OCI-LY7 (cell line): Measurements from ENCODE around the gene CEP131. TPM values are rescaled to one million over a fixed set of nuclear protein-coding genes. Genes with fewer than 3 reads are reported as not detected.

ENCODE experiments used
- BruUV-seq: library from RNA; stranded (reverse); fragments of 400-500 nt; replicated peaks from 2 replicates; lab custom pipeline; 2021; lab: Mats Ljungman, UMichigan
- CTCF ChIA-PET: fragments of 300-600 bp; sonication (Branson Sonifier 250); formaldehyde crosslinking; loops from one replicate; lab custom pipeline; 2022; ENCODE audit warnings: antibody characterized with exemption; ENCODE audit not compliant: unreplicated experiment; lab: Charles Lee
- POLR2A ChIA-PET: fragments of 300-600 bp; sonication (Branson Sonifier 250); formaldehyde crosslinking; loops from one replicate; lab custom pipeline; 2022; ENCODE audit warnings: antibody characterized with exemption; lab: Charles Lee
- DNase-seq: peaks from one replicate; pipeline ENCODE4 v3.0.0-alpha.2; 2015; ENCODE audit warnings: low spot score
- H2AFZ ChIP-seq: fragments of 200-600 bp; sonication (generic), shearing (Covaris generic); 2 replicates; pipeline ENCODE4 v1.6.1; 2014; ENCODE audit warnings: mild to moderate bottlenecking, antibody characterized with exemption, low read length, moderate library complexity
- H3K27ac ChIP-seq: fragments of 200-600 bp; sonication (generic); 2 replicates; pipeline ENCODE4 v1.5.1; 2014; ENCODE audit warnings: mixed run types, low read depth, mild to moderate bottlenecking, moderate library complexity, low read length, inconsistent platforms; ENCODE audit not compliant: poor library complexity, severe bottlenecking
- H3K36me3 ChIP-seq: fragments of 200-600 bp; sonication (generic); 2 replicates; pipeline ENCODE4 v1.6.1; 2014; ENCODE audit warnings: mild to moderate bottlenecking, antibody characterized with exemption, low read length, moderate library complexity, mixed read lengths; ENCODE audit not compliant: insufficient read depth
- H3K4me1 ChIP-seq: fragments of 200-600 bp; sonication (generic); 2 replicates; pipeline ENCODE4 v1.5.1; 2014; ENCODE audit warnings: mild to moderate bottlenecking, low read length; ENCODE audit not compliant: insufficient read depth, poor library complexity, severe bottlenecking
- H3K4me2 ChIP-seq: fragments of 200-600 bp; sonication (generic); 2 replicates; pipeline ENCODE4 v1.6.1; 2014; ENCODE audit warnings: mild to moderate bottlenecking, low read length
- H3K4me3 ChIP-seq: fragments of 200-600 bp; sonication (generic); 2 replicates; pipeline ENCODE4 v1.5.1; 2014; ENCODE audit warnings: mild to moderate bottlenecking, low read depth, low read length; ENCODE audit not compliant: poor library complexity, severe bottlenecking
- H3K79me2 ChIP-seq: fragments of 200-600 bp; sonication (generic); 2 replicates; pipeline ENCODE4 v1.6.1; 2016; ENCODE audit warnings: low read depth, mild to moderate bottlenecking, low read length, moderate library complexity, mixed read lengths; ENCODE audit not compliant: insufficient read depth
- H3K9me2 ChIP-seq: fragments of 200-600 bp; sonication (generic); 2 replicates; pipeline ENCODE4 v1.6.1; 2016; ENCODE audit warnings: mild to moderate bottlenecking, low read length, mixed read lengths; ENCODE audit not compliant: insufficient read depth
- H3K9me3 ChIP-seq: fragments of 200-600 bp; sonication (generic); 2 replicates; pipeline ENCODE4 v1.6.1; 2014; ENCODE audit warnings: mild to moderate bottlenecking, mixed run types, low read length, mixed read lengths
- H4K20me1 ChIP-seq: fragments of 200-600 bp; sonication (generic); 2 replicates; pipeline ENCODE4 v1.6.1; 2014; ENCODE audit warnings: mild to moderate bottlenecking, antibody characterized with exemption, low read length, moderate library complexity, mixed read lengths; ENCODE audit not compliant: insufficient read depth
- CTCF ChIP-seq: fragments of 200-600 bp; sonication (generic); conservative IDR thresholded peaks from 2 replicates; pipeline ENCODE4 v1.5.1; 2014; ENCODE audit warnings: mild to moderate bottlenecking, antibody characterized with exemption, low read length, moderate library complexity, mixed read lengths
- EZH2phosphoT487 ChIP-seq: fragments of 200-600 bp; sonication (generic); IDR thresholded peaks from 2 replicates; pipeline ENCODE4 v1.6.1; 2018; ENCODE audit warnings: low read depth, borderline replicate concordance, mild to moderate bottlenecking, mixed run types, antibody characterized with exemption, low read length, moderate library complexity, mixed read lengths
- intact Hi-C: fragments of 100-400 bp; cut with micrococcal nuclease; formaldehyde crosslinking; loops from one replicate; pipeline ENCODE4 v1.10.0; 2022; ENCODE audit not compliant: unreplicated experiment
- total RNA-seq, 2 experiments: library from RNA; depleted of rRNA in 1 of 2; stranded (reverse); fragments of >200 nt in 1 of 2; shearing (Covaris generic) in 1 of 2; gene quantifications; 2 replicates each; pipeline ENCODE4 v1.2.3, GENCODE V29; 2014 to 2022

The CEP131 gene
- total RNA-seq, 2 experiments from 2014 or later, result 32.9 to 38.6 TPM

- H3K36me3 ChIP-seq, result peaks cover 35% of the 10 kb centered on the region
- no peak overlapping the region for H2AFZ ChIP-seq
- TF ChIP-seq EZH2phosphoT487 (no peak), CTCF (no peak)
- intact Hi-C loops, result no loop called here
- H3K79me2 ChIP-seq, result no peaks in the 10 kb centered on the region
- ChIA-PET CTCF (interaction anchor here (1.2 kb wide), 1 partner anchor 10 kb away, joined by 3 read pairs; no protein-coding TSS in a partner anchor), POLR2A (interaction anchor here (1.2 kb wide), 1 partner anchor 21 kb away, joined by 3 read pairs; no protein-coding TSS in a partner anchor)
- H4K20me1 ChIP-seq, result no peaks in the 10 kb centered on the region
- no peaks in the 10 kb centered on the region for H3K9me2 ChIP-seq
- H3K4me1 ChIP-seq, result peaks cover 16% of the 10 kb centered on the region
- no peak overlapping the region for H3K4me2 ChIP-seq
- no peaks in the 10 kb centered on the region for H3K9me3 ChIP-seq
- H3K4me3 ChIP-seq, result no peak overlapping the region
- DNase-seq, result no peak
- BruUV-seq, result no TSS peak
- H3K27ac ChIP-seq, result no peak overlapping the region
These were observed 16.6 kb downstream of the CEP131 start for GRCh38 chr17:81206166-81206565.

GRCh38 chr17:81204578-81204977, 18.2 kb downstream of the CEP131 start:
- CTCF ChIA-PET, result no interaction called here
- POLR2A ChIA-PET, result interaction anchor here (0.6 kb wide), 1 partner anchor 215 kb away, joined by 3 read pairs; no protein-coding TSS in a partner anchor

More at GRCh38 chr17:81204578-81204977, 18.2 kb downstream of the CEP131 start:
- Histone ChIP-seq H2AFZ (no peak overlapping the region), H3K27ac (no peak overlapping the region), H3K79me2 (no peaks in the 10 kb centered on the region), H3K36me3 (peaks cover 36% of the 10 kb centered on the region), H3K4me1 (peaks cover 19% of the 10 kb centered on the region), H3K4me3 (no peak overlapping the region), H3K9me2 (no peaks in the 10 kb centered on the region), H4K20me1 (no peaks in the 10 kb centered on the region), H3K9me3 (no peaks in the 10 kb centered on the region), H3K4me2 (no peak overlapping the region)
- no peak for DNase-seq
- no TSS peak for BruUV-seq
- intact Hi-C loops, result no loop called here
- no peak for TF ChIP-seq CTCF
- TF ChIP-seq EZH2phosphoT487, result no peak
